Measurements from ENCODE around the gene SRRM4.
"Not testable (repeated sequence)": the region's sequence is repeated elsewhere in the genome, so short reads cannot be mapped to it uniquely, and the experiment has no call there.

The SRRM4 gene

GRCh38 chr12:119019166-119019565 is 37.8 kb downstream of the SRRM4 start:
- Histone ChIP-seq H3K9me3 (ENCODE audit: severe bottlenecking) (no peaks in the 10 kb centered on the region), H3K36me3 (ENCODE audit: low read depth) (no peaks in the 10 kb centered on the region), H3K4me3 (ENCODE audit: severe bottlenecking) (no peak overlapping the region), H3K27ac (ENCODE audit: poor library complexity, severe bottlenecking) (no peak overlapping the region), H3K27me3 (ENCODE audit: insufficient read depth, poor library complexity, severe bottlenecking) (no peaks in the 10 kb centered on the region), H3K4me1 (ENCODE audit: insufficient read depth, poor library complexity, severe bottlenecking) (no peaks in the 10 kb centered on the region)
- no peak for ATAC-seq (ENCODE audit: low read depth)
- TF ChIP-seq CTCF (IDR thresholded peaks at IDR 0.05; ENCODE audit: poor library complexity, severe bottlenecking), result no peak
- no peak for DNase-seq (ENCODE audit: low spot score)

GRCh38 chr12:119020406-119021360 is 39.3 kb downstream of the SRRM4 start:
- peak; percentile 20 for TF ChIP-seq CTCF (IDR thresholded peaks at IDR 0.05; ENCODE audit: poor library complexity, severe bottlenecking)
- Histone ChIP-seq H3K27ac (ENCODE audit: poor library complexity, severe bottlenecking) (no peak overlapping the region), H3K4me3 (ENCODE audit: severe bottlenecking) (no peak overlapping the region), H3K4me1 (ENCODE audit: insufficient read depth, poor library complexity, severe bottlenecking) (no peaks in the 10 kb centered on the region), H3K36me3 (ENCODE audit: low read depth) (no peaks in the 10 kb centered on the region), H3K9me3 (ENCODE audit: severe bottlenecking) (no peaks in the 10 kb centered on the region), H3K27me3 (ENCODE audit: insufficient read depth, poor library complexity, severe bottlenecking) (no peaks in the 10 kb centered on the region)
- DNase-seq (ENCODE audit: low spot score) (no peak), ATAC-seq (ENCODE audit: low read depth) (no peak)

- Histone ChIP-seq H3K4me3 (ENCODE audit: severe bottlenecking) (no peak overlapping the region), H3K27me3 (ENCODE audit: insufficient read depth, poor library complexity, severe bottlenecking) (no peaks in the 10 kb centered on the region)
- ATAC-seq (ENCODE audit: low read depth), result no peak
Measured at GRCh38 chr12:119024356-119024755, 43.0 kb downstream of the SRRM4 start.

GRCh38 chr12:119025786-119026185 is 44.4 kb downstream of the SRRM4 start:
- DNase-seq (ENCODE audit: low spot score) (no peak), ATAC-seq (ENCODE audit: low read depth) (no peak)
- Histone ChIP-seq H3K4me3 (ENCODE audit: severe bottlenecking) (no peak overlapping the region), H3K27ac (ENCODE audit: poor library complexity, severe bottlenecking) (no peak overlapping the region), H3K36me3 (ENCODE audit: low read depth) (no peaks in the 10 kb centered on the region), H3K4me1 (ENCODE audit: insufficient read depth, poor library complexity, severe bottlenecking) (no peaks in the 10 kb centered on the region), H3K27me3 (ENCODE audit: insufficient read depth, poor library complexity, severe bottlenecking) (no peaks in the 10 kb centered on the region), H3K9me3 (ENCODE audit: severe bottlenecking) (no peaks in the 10 kb centered on the region)
- no peak for TF ChIP-seq CTCF (IDR thresholded peaks at IDR 0.05; ENCODE audit: poor library complexity, severe bottlenecking)

More at GRCh38 chr12:119024356-119024755, 43.0 kb downstream of the SRRM4 start:
- Histone ChIP-seq H3K27ac (ENCODE audit: poor library complexity, severe bottlenecking) (no peak overlapping the region), H3K4me1 (ENCODE audit: insufficient read depth, poor library complexity, severe bottlenecking) (no peaks in the 10 kb centered on the region), H3K36me3 (ENCODE audit: low read depth) (no peaks in the 10 kb centered on the region), H3K9me3 (ENCODE audit: severe bottlenecking) (no peaks in the 10 kb centered on the region)
- DNase-seq (ENCODE audit: low spot score), result no peak
- TF ChIP-seq CTCF (IDR thresholded peaks at IDR 0.05; ENCODE audit: poor library complexity, severe bottlenecking), result no peak

GRCh38 chr12:119033332-119033731 is 52.0 kb downstream of the SRRM4 start:
- not testable (repeated sequence) for H3K27ac ChIP-seq (ENCODE audit: poor library complexity, severe bottlenecking); H3K4me1 ChIP-seq (ENCODE audit: insufficient read depth, poor library complexity, severe bottlenecking); DNase-seq (ENCODE audit: low spot score); H3K36me3 ChIP-seq (ENCODE audit: low read depth); H3K27me3 ChIP-seq (ENCODE audit: insufficient read depth, poor library complexity, severe bottlenecking); ATAC-seq (ENCODE audit: low read depth); H3K4me3 ChIP-seq (ENCODE audit: severe bottlenecking); H3K9me3 ChIP-seq (ENCODE audit: severe bottlenecking)
